Common myeloid progenitor, CD34-positive (primary cell): Measurements from ENCODE around the gene GNAI3.
A peak's percentile ranks its signal among the peaks of the same experiment; 100 is the strongest.

Experiments
- CTCF ChIA-PET: fragments of 350-600 bp; sonication (Branson Sonifier 250); formaldehyde crosslinking; loops from one replicate; lab custom pipeline; 2021; ENCODE audit warnings: antibody characterized with exemption; lab: Charles Lee
- POLR2A ChIA-PET: fragments of 350-600 bp; sonication (Branson Sonifier 250); formaldehyde crosslinking; loops from one replicate; lab custom pipeline; 2021; ENCODE audit warnings: antibody characterized with exemption; lab: Charles Lee
- DNase-seq, 3 donors: peaks; one replicate each; pipeline versions ENCODE4 v3.0.0 to v3.0.0-alpha.2; 2013
- H3K27ac ChIP-seq, 2 experiments: 1 replicate in 1 of 2; 2 replicates in 1 of 2; pipeline ENCODE4 v1.7.0; 2013; ENCODE audit warnings: inconsistent platforms in 2 of 2, low read length in 2 of 2, mild to moderate bottlenecking in 2 of 2, low read depth in 1 of 2, moderate library complexity in 1 of 2; ENCODE audit not compliant: severe bottlenecking in 2 of 2, insufficient read depth in 1 of 2, poor library complexity in 1 of 2
- H3K27me3 ChIP-seq, 5 experiments: replicated peaks in 2 of 5; 1 replicate in 3 of 5; 2 replicates in 2 of 5; pipeline versions ENCODE4 v1.6.1 to v1.7.0; 2013; ENCODE audit warnings: low read length in 4 of 5, mild to moderate bottlenecking in 2 of 5, moderate library complexity in 2 of 5, inconsistent platforms in 1 of 5; ENCODE audit not compliant: insufficient read depth in 5 of 5, control insufficient read depth in 4 of 5
- H3K36me3 ChIP-seq, 4 experiments: 1 replicate in 2 of 4; 2 replicates in 2 of 4; pipeline versions ENCODE4 v1.6.1 to v1.7.0; 2013; ENCODE audit warnings: low read length in 3 of 4, control low read depth in 1 of 4, mild to moderate bottlenecking in 1 of 4; ENCODE audit not compliant: control insufficient read depth in 4 of 4, insufficient read depth in 4 of 4
- H3K4me1 ChIP-seq, 4 experiments: 1 replicate in 3 of 4; 2 replicates in 1 of 4; pipeline versions ENCODE4 v1.6.1 to v1.7.1; 2013; ENCODE audit warnings: low read length in 3 of 4, mild to moderate bottlenecking in 3 of 4, control low read depth in 1 of 4, inconsistent platforms in 1 of 4, moderate library complexity in 1 of 4; ENCODE audit not compliant: control insufficient read depth in 4 of 4, insufficient read depth in 4 of 4; ENCODE audit errors: control extremely low read depth in 1 of 4
- H3K4me3 ChIP-seq, 7 experiments: 1 replicate in 4 of 7; 2 replicates in 3 of 7; pipeline versions ENCODE4 v1.5.1 to v1.7.0; 2013; ENCODE audit warnings: mild to moderate bottlenecking in 7 of 7, low read length in 6 of 7, moderate library complexity in 6 of 7, inconsistent platforms in 2 of 7, low read depth in 2 of 7, control low read depth in 1 of 7; ENCODE audit not compliant: insufficient read depth in 4 of 7, control insufficient read depth in 1 of 7; ENCODE audit errors: extremely low read depth in 1 of 7
- H3K9me3 ChIP-seq, 5 experiments: 1 replicate in 4 of 5; 2 replicates in 1 of 5; pipeline versions ENCODE4 v1.6.1 to v1.7.1; 2013; ENCODE audit warnings: low read length in 4 of 5, mild to moderate bottlenecking in 2 of 5, inconsistent platforms in 1 of 5, low read depth in 1 of 5, moderate library complexity in 1 of 5; ENCODE audit not compliant: control insufficient read depth in 4 of 5, insufficient read depth in 2 of 5; ENCODE audit errors: control extremely low read depth in 1 of 5
- WGBS: methylation state at CpG from one replicate; pipeline ENCODE4 v1.1.5; 2013; ENCODE audit not compliant: insufficient coverage; 5-methylcytosine and 5-hydroxymethylcytosine counted together

GNAI3 gene

GRCh38 chr1:109573785-109574184, 25.4 kb downstream of the GNAI3 start:
- no CpG with 5 or more reads among the region's 2 CpGs for WGBS
- POLR2A ChIA-PET: interaction anchor here (0.7 to 1.4 kb wide), 3 partner anchors 10 to 24 kb away, joined by 3 to 4 read pairs (median 3); no protein-coding TSS in a partner anchor
- Histone ChIP-seq H3K27ac (no peak overlapping the region), H3K9me3 (no peaks in the 10 kb centered on the region), H3K36me3 (peaks cover 0 to 7% (median 5%) of the 10 kb centered on the region in 4 experiments), H3K4me3 (no peak overlapping the region), H3K4me1 (peaks cover 7 to 25% (median 18%) of the 10 kb centered on the region in 4 experiments), H3K27me3 (no peaks in the 10 kb centered on the region)
- peak; percentile 20 to 66 (median 56) for DNase-seq
- CTCF ChIA-PET: interaction anchor here (0.7 to 5.1 kb wide), 8 partner anchors 8 to 425 kb away, joined by 3 to 20 read pairs (median 4); partner anchors contain the start of genes AMPD2, GNAI3 and GNAT2

GRCh38 chr1:109578947-109579443, 30.6 kb downstream of the GNAI3 start:
- H3K27me3 ChIP-seq: no peaks in the 10 kb centered on the region
- H3K4me3 ChIP-seq: no peak overlapping the region
- H3K27ac ChIP-seq: no peak overlapping the region
- ChIA-PET CTCF (interaction anchor here (1.0 to 2.4 kb wide), 7 partner anchors 8 to 65 kb away, joined by 3 to 7 read pairs (median 4); no protein-coding TSS in a partner anchor), POLR2A (no interaction called here)
- WGBS: 95% methylated on average over 2 of the region's 3 CpGs
- H3K36me3 ChIP-seq: peaks cover 13 to 47% (median 27%) of the 10 kb centered on the region in 4 experiments
- DNase-seq: no peak
- H3K9me3 ChIP-seq: no peaks in the 10 kb centered on the region
- H3K4me1 ChIP-seq: peaks cover 3 to 7% (median 5%) of the 10 kb centered on the region in 4 experiments

DNA sequence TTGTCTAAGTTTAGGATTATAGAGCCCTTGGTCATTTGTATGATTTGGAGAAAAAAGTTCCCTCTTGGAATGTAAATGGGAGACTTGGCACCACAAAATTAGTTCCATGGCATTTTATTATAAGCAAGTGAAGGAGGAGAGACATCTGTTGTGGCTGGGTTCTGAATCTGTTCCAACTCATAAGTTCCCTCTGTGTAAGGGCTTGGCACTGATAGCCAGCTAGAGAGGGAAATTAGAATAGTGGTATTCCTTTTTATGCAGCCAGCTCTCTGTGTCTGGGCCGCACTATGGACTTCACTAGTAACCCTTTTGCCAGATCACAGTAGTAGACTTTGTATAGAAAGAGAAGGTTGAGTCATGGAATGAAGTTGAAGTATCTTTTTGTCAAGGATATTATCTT, 31.1 kb downstream of the GNAI3 start:
- POLR2A ChIA-PET: no interaction called here
- Histone ChIP-seq H3K4me1 (peaks cover 0 to 2% (median under 1%) of the 10 kb centered on the region in 4 experiments), H3K36me3 (peaks cover 13 to 51% (median 29%) of the 10 kb centered on the region in 4 experiments)

GRCh38 chr1:109582021-109582420, 33.6 kb downstream of the GNAI3 start:
- Histone ChIP-seq H3K27ac (no peak overlapping the region), H3K27me3 (no peaks in the 10 kb centered on the region), H3K9me3 (no peaks in the 10 kb centered on the region), H3K4me1 (no peaks in the 10 kb centered on the region), H3K4me3 (no peak overlapping the region), H3K36me3 (peaks cover 13 to 73% (median 42%) of the 10 kb centered on the region in 4 experiments)
- CTCF ChIA-PET: no interaction called here
- POLR2A ChIA-PET: no interaction called here
- no peak for DNase-seq
- 100% methylated on average over 2 of the region's 2 CpGs for WGBS

More for the DNA sequence above, 31.1 kb downstream of the GNAI3 start:
- Histone ChIP-seq H3K27me3 (no peaks in the 10 kb centered on the region), H3K9me3 (no peaks in the 10 kb centered on the region), H3K4me3 (no peak overlapping the region), H3K27ac (no peak overlapping the region)
- 100% methylated on average over 1 of the region's 1 CpG for WGBS
- DNase-seq: no peak
- CTCF ChIA-PET: interaction anchor here (1.0 to 2.4 kb wide), 9 partner anchors 9 to 64 kb away, joined by 3 to 7 read pairs (median 3); no protein-coding TSS in a partner anchor

DNA sequence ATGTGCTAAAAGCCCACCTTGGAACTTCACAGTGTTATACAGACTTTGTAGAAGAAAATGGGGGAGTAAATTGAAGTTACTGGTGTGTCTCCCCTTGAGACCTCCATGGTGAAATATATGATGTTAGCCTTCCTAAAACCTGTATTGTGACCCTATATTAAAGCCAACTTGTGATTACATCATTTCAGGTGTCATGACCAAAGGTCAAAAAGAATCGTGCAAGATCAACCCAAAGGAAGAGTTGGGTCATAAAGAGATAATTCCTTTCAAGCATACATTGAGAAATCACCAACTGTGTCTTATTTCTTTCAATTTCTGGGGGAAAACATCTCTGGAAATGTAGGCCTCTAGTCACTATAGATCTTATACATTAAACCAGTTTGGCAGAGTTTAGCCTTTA, 36.4 kb downstream of the GNAI3 start:
- no peak for DNase-seq
- POLR2A ChIA-PET: no interaction called here
- H3K27me3 ChIP-seq: no peaks in the 10 kb centered on the region
- H3K4me1 ChIP-seq: no peaks in the 10 kb centered on the region
- CTCF ChIA-PET: no interaction called here
- H3K36me3 ChIP-seq: peaks cover 14 to 83% (median 43%) of the 10 kb centered on the region in 4 experiments
- WGBS: 100% methylated on average over 1 of the region's 1 CpG
- no peak overlapping the region for H3K27ac ChIP-seq
- no peaks in the 10 kb centered on the region for H3K9me3 ChIP-seq
- H3K4me3 ChIP-seq: no peak overlapping the region

DNA sequence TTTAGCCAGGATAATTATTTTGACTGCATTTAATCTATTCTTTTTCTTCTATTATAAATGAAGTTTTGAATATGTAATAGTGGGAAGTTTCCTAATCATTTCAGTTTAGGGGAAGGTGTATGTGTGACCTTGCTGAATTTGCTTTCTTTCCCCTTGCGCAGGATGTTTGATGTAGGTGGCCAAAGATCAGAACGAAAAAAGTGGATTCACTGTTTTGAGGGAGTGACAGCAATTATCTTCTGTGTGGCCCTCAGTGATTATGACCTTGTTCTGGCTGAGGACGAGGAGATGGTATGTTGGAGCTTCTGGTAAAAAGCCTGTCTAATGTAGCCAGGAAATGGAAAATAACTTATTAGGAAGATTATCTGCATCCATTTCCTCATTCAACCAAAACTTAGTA, 37.6 kb downstream of the GNAI3 start:
- no peak overlapping the region for H3K4me3 ChIP-seq
- no peaks in the 10 kb centered on the region for H3K27me3 ChIP-seq
- POLR2A ChIA-PET: no interaction called here
- no peak overlapping the region for H3K27ac ChIP-seq
- H3K4me1 ChIP-seq: no peaks in the 10 kb centered on the region
- no peaks in the 10 kb centered on the region for H3K9me3 ChIP-seq
- peaks cover 16 to 79% (median 45%) of the 10 kb centered on the region in 4 experiments for H3K36me3 ChIP-seq
- no CpG with 5 or more reads among the region's 3 CpGs for WGBS
- DNase-seq: no peak
- CTCF ChIA-PET: interaction anchor here (2.4 kb wide), 1 partner anchor 40 kb away, joined by 5 read pairs; no protein-coding TSS in a partner anchor

DNA sequence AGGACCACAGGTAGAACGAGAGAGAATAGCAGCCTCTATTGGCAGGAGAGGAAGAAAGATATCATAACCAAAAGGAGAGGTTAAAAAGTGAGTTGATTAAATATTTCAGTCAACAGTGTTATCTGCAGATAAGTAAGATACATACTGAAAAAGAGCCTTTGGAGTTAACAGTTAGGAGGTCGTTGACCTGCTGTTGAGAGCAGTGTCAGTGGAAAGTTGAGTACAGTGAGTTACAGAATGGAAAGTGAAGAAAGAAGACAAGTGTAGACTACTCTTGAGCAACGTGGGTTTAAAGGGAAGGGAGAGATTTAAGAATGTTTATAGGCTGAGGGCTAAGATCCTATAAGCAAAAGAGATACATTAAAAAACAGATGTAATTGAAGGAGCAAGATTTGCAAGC, 40.8 kb downstream of the GNAI3 start:
- Histone ChIP-seq H3K4me3 (no peak overlapping the region), H3K36me3 (peaks cover 20 to 82% (median 54%) of the 10 kb centered on the region in 4 experiments), H3K27me3 (no peaks in the 10 kb centered on the region), H3K9me3 (no peaks in the 10 kb centered on the region), H3K27ac (no peak overlapping the region), H3K4me1 (no peaks in the 10 kb centered on the region)
- ChIA-PET CTCF (no interaction called here), POLR2A (no interaction called here)
- 100% methylated on average over 3 of the region's 3 CpGs for WGBS
- DNase-seq: no peak
